H1 (cell line): ENCODE measurements around the gene CDK5R1. TPM values are rescaled to one million over a fixed set of nuclear protein-coding genes. Genes with fewer than 3 reads are reported as not detected.

Experiments
- CTCF ChIA-PET: fragments of 300-600 bp; sonication (Branson Sonifier 250); formaldehyde crosslinking; loops from one replicate; lab custom pipeline; 2021; ENCODE audit not compliant: partially characterized antibody; lab: Charles Lee
- POLR2A ChIA-PET: fragments of 300-600 bp; sonication (Branson Sonifier 250); formaldehyde crosslinking; loops from one replicate; lab custom pipeline; 2021; ENCODE audit warnings: inconsistent platforms; ENCODE audit not compliant: partially characterized antibody; lab: Charles Lee
- DNase-seq, 2 experiments: peaks; one replicate each; pipeline versions ENCODE4 v3.0.0 to v3.0.0-alpha.2; 2010 to 2022; ENCODE audit warnings: low spot score in 2 of 2, low read depth in 1 of 2, mixed read lengths in 1 of 2
- FAIRE-seq: peaks from 2 replicates; lab custom pipeline; 2011; peaks lifted over from hg19 to GRCh38; lab: Jason Lieb, UNC
- H2AFZ ChIP-seq: 2 replicates; pipeline ENCODE4 v1.8.1; 2012; ENCODE audit warnings: low read length, inconsistent platforms
- H2AK5ac ChIP-seq: 2 replicates; pipeline ENCODE4 v1.6.1; 2013; ENCODE audit warnings: low read depth, low read length
- H2BK120ac ChIP-seq: replicated peaks from 2 replicates; pipeline ENCODE3; 2013; ENCODE audit warnings: low read depth, low read length, inconsistent platforms
- H2BK12ac ChIP-seq: 2 replicates; pipeline ENCODE4 v1.6.1; 2013; ENCODE audit warnings: low read depth, low read length
- H2BK15ac ChIP-seq: 2 replicates; pipeline ENCODE4 v1.6.1; 2013; ENCODE audit warnings: low read length
- H2BK20ac ChIP-seq: 2 replicates; pipeline ENCODE4 v1.6.1; 2013; ENCODE audit warnings: low read length
- H2BK5ac ChIP-seq: 2 replicates; pipeline ENCODE4 v1.6.1; 2013; ENCODE audit warnings: low read depth, low read length
- H3K14ac ChIP-seq: 2 replicates; pipeline ENCODE4 v1.6.1; 2013; ENCODE audit warnings: inconsistent platforms; ENCODE audit not compliant: insufficient read length
- H3K18ac ChIP-seq: 2 replicates; pipeline ENCODE4 v1.6.1; 2013; ENCODE audit warnings: low read length; ENCODE audit errors: extremely low read depth
- H3K23ac ChIP-seq: 2 replicates; pipeline ENCODE4 v1.6.1; 2013; ENCODE audit warnings: inconsistent platforms; ENCODE audit not compliant: insufficient read length
- H3K23me2 ChIP-seq: 2 replicates; pipeline ENCODE4 v1.6.1; 2013; ENCODE audit warnings: low read depth, low read length
- H3K27ac ChIP-seq: 2 replicates; pipeline ENCODE4 v1.6.1; 2011; ENCODE audit warnings: low read depth, low read length, inconsistent platforms
- H3K27me3 ChIP-seq, 4 experiments: replicated peaks in 1 of 4; 1 replicate in 1 of 4; 2 replicates in 3 of 4; pipeline versions ENCODE4 v1.6.1 to v1.8.1; 2011 to 2013; ENCODE audit warnings: low read length in 3 of 4, mild to moderate bottlenecking in 3 of 4, inconsistent platforms in 2 of 4, mixed read lengths in 2 of 4, moderate library complexity in 1 of 4; ENCODE audit not compliant: control insufficient read depth in 3 of 4, insufficient read depth in 3 of 4; ENCODE audit errors: extremely low read depth in 1 of 4
- H3K36me3 ChIP-seq, 4 experiments: 2 replicates each; pipeline versions ENCODE4 v1.6.1 to v1.8.1; 2011 to 2013; ENCODE audit warnings: mild to moderate bottlenecking in 4 of 4, low read length in 3 of 4, moderate library complexity in 2 of 4, control low read depth in 1 of 4, inconsistent platforms in 1 of 4; ENCODE audit not compliant: insufficient read depth in 4 of 4, control insufficient read depth in 2 of 4
- H3K4ac ChIP-seq: replicated peaks from 2 replicates; pipeline ENCODE3; 2013; ENCODE audit warnings: low read length, low read depth, mixed read lengths, inconsistent platforms; ENCODE audit not compliant: insufficient read length
- H3K4me1 ChIP-seq, 4 experiments: replicated peaks in 1 of 4; 1 replicate in 1 of 4; 2 replicates in 3 of 4; pipeline versions ENCODE4 v1.6.1 to v1.8.1; 2011 to 2013; ENCODE audit warnings: low read length in 3 of 4, inconsistent platforms in 2 of 4, mixed read lengths in 1 of 4; ENCODE audit not compliant: insufficient read depth in 4 of 4, control insufficient read depth in 3 of 4
- H3K4me2 ChIP-seq, 2 experiments: 2 replicates each; pipeline versions ENCODE4 v1.6.1 to v1.8.1; 2011 to 2013; ENCODE audit warnings: low read depth in 2 of 2, low read length in 2 of 2, control low read depth in 1 of 2, inconsistent platforms in 1 of 2, mild to moderate bottlenecking in 1 of 2; ENCODE audit not compliant: insufficient read depth in 1 of 2
- H3K4me3 ChIP-seq, 4 experiments: fragments of 200-600, 300-600 bp in 1 of 4; sonication (generic), shearing (Covaris generic), sonication (Bioruptor Twin) in 1 of 4; 2 replicates each; pipeline versions ENCODE4 v1.5.1 to v1.8.1; 2011 to 2016; ENCODE audit warnings: low read length in 4 of 4, low read depth in 3 of 4, control low read depth in 2 of 4, inconsistent platforms in 2 of 4, mild to moderate bottlenecking in 2 of 4, mixed read lengths in 1 of 4, moderate library complexity in 1 of 4; ENCODE audit not compliant: insufficient read depth in 2 of 4; ENCODE audit errors: extremely low read depth in 1 of 4
- H3K56ac ChIP-seq: replicated peaks from 2 replicates; pipeline ENCODE3; 2013; ENCODE audit warnings: low read depth, mild to moderate bottlenecking, mixed read lengths, low read length, inconsistent platforms; ENCODE audit not compliant: insufficient read length
- H3K79me1 ChIP-seq: 2 replicates; pipeline ENCODE4 v1.6.1; 2013; ENCODE audit warnings: low read depth, low read length, control low read depth
- H3K79me2 ChIP-seq, 2 experiments: 2 replicates each; pipeline versions ENCODE4 v1.6.1 to v1.8.1; 2012 to 2013; ENCODE audit warnings: low read length in 2 of 2, mild to moderate bottlenecking in 2 of 2, inconsistent platforms in 1 of 2; ENCODE audit not compliant: insufficient read depth in 2 of 2, control insufficient read depth in 1 of 2
- H3K9ac ChIP-seq, 4 experiments: replicated peaks in 1 of 4; 1 replicate in 1 of 4; 2 replicates in 3 of 4; pipeline versions ENCODE4 v1.6.1 to v1.8.1; 2011 to 2013; ENCODE audit warnings: low read depth in 3 of 4, low read length in 3 of 4, control low read depth in 2 of 4, mild to moderate bottlenecking in 2 of 4, moderate library complexity in 2 of 4, inconsistent platforms in 1 of 4; ENCODE audit errors: extremely low read depth in 1 of 4
- H3K9me3 ChIP-seq, 2 experiments: 2 replicates each; pipeline versions ENCODE4 v1.6.1 to v1.8.1; 2012 to 2013; ENCODE audit warnings: mild to moderate bottlenecking in 2 of 2, moderate library complexity in 2 of 2, control low read depth in 1 of 2, inconsistent platforms in 1 of 2, low read depth in 1 of 2, low read length in 1 of 2, mixed read lengths in 1 of 2; ENCODE audit not compliant: insufficient read depth in 2 of 2
- H4K20me1 ChIP-seq, 2 experiments: replicated peaks in 1 of 2; 2 replicates each; pipeline versions ENCODE3 to v1.8.1; 2011 to 2013; ENCODE audit warnings: inconsistent platforms in 2 of 2, low read length in 2 of 2, mild to moderate bottlenecking in 1 of 2; ENCODE audit not compliant: insufficient read depth in 2 of 2, control insufficient read depth in 1 of 2
- H4K5ac ChIP-seq: 2 replicates; pipeline ENCODE4 v1.6.1; 2013; ENCODE audit warnings: low read length, low read depth, mixed read lengths, inconsistent platforms; ENCODE audit not compliant: insufficient read length
- H4K8ac ChIP-seq: 2 replicates; pipeline ENCODE4 v1.8.0; 2013; ENCODE audit warnings: mild to moderate bottlenecking, moderate library complexity, low read length, inconsistent platforms; ENCODE audit not compliant: insufficient read depth; ENCODE audit errors: extremely low read depth
- H4K91ac ChIP-seq: replicated peaks from 2 replicates; pipeline ENCODE3; 2013; ENCODE audit warnings: low read length, mixed read lengths, inconsistent platforms; ENCODE audit not compliant: insufficient read length
- CTCF ChIP-seq, 3 experiments: IDR thresholded peaks; 1 replicate in 2 of 3; 2 replicates in 1 of 3; pipeline versions ENCODE4 v1.5.1 to v1.6.1; 2011; ENCODE audit warnings: low read length in 3 of 3, mild to moderate bottlenecking in 3 of 3, inconsistent platforms in 2 of 3, low read depth in 1 of 3, moderate library complexity in 1 of 3; ENCODE audit not compliant: insufficient read depth in 1 of 3; ENCODE audit errors: control extremely low read depth in 1 of 3
- TAF7 ChIP-seq: optimal IDR thresholded peaks from 2 replicates; pipeline ENCODE3; 2011; ENCODE audit warnings: low read depth, mild to moderate bottlenecking, inconsistent platforms, low read length, moderate library complexity, borderline replicate concordance
- WGBS, 2 experiments: shearing (Covaris generic) in 1 of 2; methylation state at CpG; one replicate each; pipeline versions ENCODE4 v1.1.6 to v1.1.7; 2013 to 2015; ENCODE audit warnings: low lambda C conversion rate in 2 of 2, mixed read lengths in 2 of 2, inconsistent platforms in 1 of 2, low coverage in 1 of 2, missing lambda C conversion rate in 1 of 2; ENCODE audit not compliant: insufficient replicate concordance in 2 of 2, insufficient coverage in 1 of 2, insufficient read length in 1 of 2; ENCODE audit errors: extremely low coverage in 1 of 2, missing lambda C conversion rate in 1 of 2; 5-methylcytosine and 5-hydroxymethylcytosine counted together
- polyA plus RNA-seq, 7 experiments: library from polyadenylated mRNA; depleted of rRNA in 3 of 7; stranded (reverse) in 5 of 7; unstranded in 2 of 7; fragments of >200 nt in 5 of 7; fragments of 200-250 nt in 2 of 7; gene quantifications; 1 replicate in 5 of 7; 2 replicates in 1 of 7; 4 replicates in 1 of 7; pipeline versions ENCODE4 v1.2.1 to v1.2.3, GENCODE V29; 2011 to 2013; ENCODE audit warnings: missing spikeins in 2 of 7, mixed read lengths in 2 of 7
- total RNA-seq: library from RNA; stranded (reverse); fragmentation: NEBNext Ultra II Directional; extraction: Animal tissue kit (Norgen Biotek cat#: 25700); gene quantifications from 2 replicates; pipeline ENCODE4 v1.2.1, GENCODE V29; 2021

The CDK5R1 gene
- total and polyA plus RNA-seq, 2 of the 8 experiments (the other 6 are each of a cell fraction or from before 2014, with no cell fraction given), result 2.7 to 9.9 TPM

- H4K8ac ChIP-seq, result no peak overlapping the region
- ChIA-PET CTCF (interaction anchor here (0.6 to 9.6 kb wide), 35 partner anchors 10 to 455 kb away, joined by 3 to 71 read pairs (median 4); partner anchors contain the start of gene PSMD11), POLR2A (interaction anchor here (0.7 to 2.4 kb wide), 16 partner anchors 10 to 325 kb away, joined by 3 to 14 read pairs (median 4); partner anchors contain the start of gene PSMD11)
- no peak overlapping the region for H3K4ac ChIP-seq
- H3K27ac ChIP-seq, result 0 out of 2 replicates have a peak overlapping the region, but pooled peaks have one; percentile 19
- no peak overlapping the region for H3K14ac ChIP-seq
- H2BK12ac ChIP-seq, result 0 out of 2 replicates have a peak overlapping the region, but pooled peaks have one; percentile 0
- no peak overlapping the region for H2AK5ac ChIP-seq
- H4K91ac ChIP-seq, result no peak overlapping the region
- H3K4me3 ChIP-seq, result peak overlapping the region in 2 of 4 experiments; percentile 12 to 15; a peak in 3 of 8 replicates
- no peak overlapping the region for H2BK120ac ChIP-seq
- DNase-seq (peak in 1 of 2 experiments; percentile 78), FAIRE-seq (peak; percentile 76)
- H3K23me2 ChIP-seq, result peaks cover 8% of the 10 kb centered on the region
- no peak overlapping the region; a peak in 1 of 7 replicates for H3K9ac ChIP-seq
- H3K9me3 ChIP-seq, result no peaks in the 10 kb centered on the region
- no peak overlapping the region for H3K23ac ChIP-seq
- H3K4me2 ChIP-seq, result peak overlapping the region; percentile 8 to 37; a peak in 2 of 4 replicates
- H2BK5ac ChIP-seq, result no peak overlapping the region; the same call in 1 of the 2 replicates
- H3K4me1 ChIP-seq, result peaks cover 10 to 32% (median 22%) of the 10 kb centered on the region in 4 experiments
- peaks cover 5% of the 10 kb centered on the region for H3K79me1 ChIP-seq
- H2BK15ac ChIP-seq, result 0 out of 2 replicates have a peak overlapping the region, but pooled peaks have one; percentile 74
- peak overlapping the region; percentile 45 for H4K5ac ChIP-seq
- H3K79me2 ChIP-seq, result peaks cover 0 to 6% of the 10 kb centered on the region in 2 experiments; a peak in 1 of 4 replicates
- H3K56ac ChIP-seq, result no peak overlapping the region
- no peak overlapping the region for H2AFZ ChIP-seq
- peaks cover 0 to 6% of the 10 kb centered on the region in 2 experiments for H4K20me1 ChIP-seq
- peaks cover 18 to 32% (median 25%) of the 10 kb centered on the region in 4 experiments for H3K36me3 ChIP-seq
- H3K27me3 ChIP-seq, result no peaks in the 10 kb centered on the region; a peak in 2 of 7 replicates
- H2BK20ac ChIP-seq, result no peak overlapping the region
- no peak overlapping the region; the same call in 1 of the 2 replicates for H3K18ac ChIP-seq
- WGBS, 2 experiments, result 48% methylated on average over 7 of the region's 7 CpGs; no CpG with 5 or more reads in 1 of the 2 experiments
- peak; percentile 46 for TF ChIP-seq TAF7
- TF ChIP-seq CTCF (IDR thresholded peaks at IDR 0.05; ENCODE audit: control extremely low read depth in 1 of 3, insufficient read depth in 1 of 3, low read depth in 1 of 3, low read length in 3 of 3), result peak; percentile 55 to 84 (median 72)
Observed at GRCh38 chr17:32483451-32484019, 3.3 kb upstream of the CDK5R1 start.
